ENCODE measurements around the gene PCP4L1.
"Not testable (repeated sequence)": the region's sequence is repeated elsewhere in the genome, so short reads cannot be mapped to it uniquely, and the experiment has no call there.

PCP4L1 gene

GRCh38 chr1:161250829-161251228, 7.7 kb upstream of the PCP4L1 start:
- Mint-ChIP-seq H3K27ac (no peak overlapping the region), H3K4me3 (no peak overlapping the region), H3K27me3 (peaks cover 5% of the 10 kb centered on the region), H3K9me3 (peaks cover 3% of the 10 kb centered on the region), H3K36me3 (ENCODE audit: low read depth) (no peaks in the 10 kb centered on the region), H3K4me1 (ENCODE audit: low read depth) (no peaks in the 10 kb centered on the region)

GRCh38 chr1:161251579-161251978, 7.0 kb upstream of the PCP4L1 start:
- no peak overlapping the region for H3K27ac Mint-ChIP-seq
- no peaks in the 10 kb centered on the region for H3K4me1 Mint-ChIP-seq (ENCODE audit: low read depth)
- peaks cover 7% of the 10 kb centered on the region for H3K9me3 Mint-ChIP-seq
- H3K4me3 Mint-ChIP-seq = no peak overlapping the region
- peaks cover 9% of the 10 kb centered on the region for H3K27me3 Mint-ChIP-seq
- H3K36me3 Mint-ChIP-seq (ENCODE audit: low read depth) = peaks cover 5% of the 10 kb centered on the region

DNA sequence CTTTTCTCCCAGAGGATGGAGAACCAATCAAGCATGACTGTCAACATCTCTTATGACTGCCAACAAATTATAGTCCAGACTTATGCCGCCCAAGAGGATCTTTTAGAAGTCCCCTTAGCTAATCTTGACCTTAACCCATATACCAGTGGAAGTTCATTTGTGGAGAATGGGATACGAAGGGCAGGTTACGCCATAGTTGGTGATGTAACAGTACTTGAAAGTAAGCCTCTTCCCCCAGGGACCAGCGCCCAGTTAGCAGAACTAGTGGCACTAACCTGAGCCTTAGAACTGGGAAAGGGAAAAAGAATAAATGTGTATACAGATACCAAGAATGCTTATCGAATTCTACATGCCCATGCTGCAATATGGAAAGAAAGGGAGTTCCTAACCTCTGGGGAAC, 3.2 kb upstream of the PCP4L1 start:
- H3K36me3 Mint-ChIP-seq (ENCODE audit: low read depth) = peaks cover 22% of the 10 kb centered on the region
- H3K9me3 Mint-ChIP-seq = peaks cover 13% of the 10 kb centered on the region
- H3K4me3 Mint-ChIP-seq; H3K27ac Mint-ChIP-seq; H3K4me1 Mint-ChIP-seq (ENCODE audit: low read depth): not testable (repeated sequence)
- H3K27me3 Mint-ChIP-seq = peaks cover 43% of the 10 kb centered on the region

DNA sequence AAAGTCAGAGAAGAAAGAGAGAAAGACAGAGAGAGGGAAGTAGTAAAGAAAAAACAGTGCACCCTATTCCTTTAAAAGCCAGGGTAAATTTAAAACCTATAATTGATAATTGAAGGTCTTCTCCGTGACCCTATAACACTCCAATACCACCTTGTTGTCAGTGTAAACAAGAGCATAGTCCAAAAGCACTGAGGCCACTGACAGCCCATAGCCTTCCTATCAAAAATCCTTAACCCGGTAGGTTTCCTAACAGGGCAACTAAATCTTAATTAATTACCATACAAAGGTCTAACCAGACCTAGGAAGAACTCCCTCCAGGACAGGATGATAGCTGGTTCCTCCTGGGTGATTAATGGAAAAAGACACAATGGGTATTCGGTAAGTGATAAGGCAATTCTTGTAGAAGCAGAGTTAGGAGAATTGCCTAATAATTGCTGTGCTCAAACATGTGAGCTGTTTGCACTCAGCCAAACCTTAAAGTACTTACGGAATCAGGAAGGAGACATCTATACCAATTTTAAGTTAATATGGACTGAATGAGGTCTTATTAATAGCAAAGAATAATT, 2.5 kb upstream of the PCP4L1 start:
- peaks cover 22% of the 10 kb centered on the region for H3K36me3 Mint-ChIP-seq (ENCODE audit: low read depth)
- H3K27ac Mint-ChIP-seq; H3K4me3 Mint-ChIP-seq; H3K4me1 Mint-ChIP-seq (ENCODE audit: low read depth): not testable (repeated sequence)
- peaks cover 13% of the 10 kb centered on the region for H3K9me3 Mint-ChIP-seq
- H3K27me3 Mint-ChIP-seq = peaks cover 49% of the 10 kb centered on the region

DNA sequence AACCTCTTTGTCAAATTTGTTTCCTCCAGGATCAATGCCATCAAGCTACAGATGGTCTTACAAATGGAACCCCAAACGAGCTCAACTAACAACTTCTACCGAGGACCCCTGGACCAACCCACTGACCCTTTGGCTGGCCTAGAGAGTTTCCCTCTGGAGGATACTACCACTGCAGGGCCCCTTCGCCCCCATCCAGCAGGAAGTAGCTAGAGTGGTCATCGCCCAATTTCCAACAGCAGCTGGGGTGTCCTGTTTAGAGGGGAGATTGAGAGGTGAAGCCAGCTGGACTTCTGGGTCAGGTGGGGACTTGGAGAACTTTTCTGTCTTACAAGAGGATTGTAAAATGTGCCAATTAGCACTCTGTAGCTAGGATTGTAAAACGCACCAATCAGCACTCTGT, 1.4 kb upstream of the PCP4L1 start:
- Mint-ChIP-seq H3K9me3 (peaks cover 13% of the 10 kb centered on the region), H3K36me3 (ENCODE audit: low read depth) (peaks cover 22% of the 10 kb centered on the region), H3K27me3 (peaks cover 59% of the 10 kb centered on the region)
- not testable (repeated sequence) for H3K27ac Mint-ChIP-seq; H3K4me1 Mint-ChIP-seq (ENCODE audit: low read depth); H3K4me3 Mint-ChIP-seq

DNA sequence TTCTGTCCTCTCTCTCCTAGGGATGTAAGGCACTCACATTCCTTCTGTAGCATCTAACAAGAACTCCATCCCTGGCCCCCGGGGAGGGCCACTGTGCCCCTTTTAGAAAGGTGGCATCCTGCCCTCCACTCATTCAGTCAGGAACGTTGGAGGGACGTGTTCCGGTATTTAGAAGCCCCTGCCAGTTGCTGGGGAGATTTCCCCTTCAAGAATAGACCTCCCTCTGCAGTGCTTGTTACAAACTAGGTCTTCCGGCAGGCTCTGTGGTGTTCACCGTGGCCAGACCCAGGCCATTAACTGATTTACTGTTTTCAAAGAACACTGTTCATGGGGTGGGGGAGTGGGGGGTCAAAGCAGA, 779 bp downstream of the PCP4L1 start:
- Mint-ChIP-seq H3K36me3 (ENCODE audit: low read depth) (peaks cover 22% of the 10 kb centered on the region), H3K27ac (no peak overlapping the region), H3K4me3 (peak overlapping the region; percentile 60), H3K27me3 (peaks cover 68% of the 10 kb centered on the region), H3K4me1 (ENCODE audit: low read depth) (peaks cover 7% of the 10 kb centered on the region), H3K9me3 (peaks cover 13% of the 10 kb centered on the region)

DNA sequence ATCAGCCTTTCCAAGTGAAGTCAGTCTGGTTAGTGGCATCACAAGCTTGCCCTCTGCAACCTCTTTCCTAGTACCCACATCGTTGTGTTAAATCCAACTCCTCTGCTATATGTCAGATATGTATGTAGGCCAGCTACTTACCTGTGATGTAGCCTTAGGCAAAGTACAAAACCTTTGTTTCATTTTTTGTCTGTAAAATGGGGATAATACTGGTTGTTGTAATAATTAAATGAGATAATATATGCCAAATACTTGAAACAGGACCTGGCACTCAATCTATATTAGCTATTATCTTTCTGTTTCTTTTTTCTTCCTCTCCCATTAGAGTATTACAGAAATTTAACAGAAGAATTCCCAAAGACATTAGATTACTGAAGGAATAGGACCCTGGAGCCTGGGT, 1.2 kb downstream of the PCP4L1 start:
- Mint-ChIP-seq H3K4me1 (ENCODE audit: low read depth) (peaks cover 7% of the 10 kb centered on the region), H3K36me3 (ENCODE audit: low read depth) (peaks cover 22% of the 10 kb centered on the region), H3K27me3 (peaks cover 71% of the 10 kb centered on the region), H3K27ac (no peak overlapping the region), H3K4me3 (no peak overlapping the region), H3K9me3 (peaks cover 13% of the 10 kb centered on the region)

DNA sequence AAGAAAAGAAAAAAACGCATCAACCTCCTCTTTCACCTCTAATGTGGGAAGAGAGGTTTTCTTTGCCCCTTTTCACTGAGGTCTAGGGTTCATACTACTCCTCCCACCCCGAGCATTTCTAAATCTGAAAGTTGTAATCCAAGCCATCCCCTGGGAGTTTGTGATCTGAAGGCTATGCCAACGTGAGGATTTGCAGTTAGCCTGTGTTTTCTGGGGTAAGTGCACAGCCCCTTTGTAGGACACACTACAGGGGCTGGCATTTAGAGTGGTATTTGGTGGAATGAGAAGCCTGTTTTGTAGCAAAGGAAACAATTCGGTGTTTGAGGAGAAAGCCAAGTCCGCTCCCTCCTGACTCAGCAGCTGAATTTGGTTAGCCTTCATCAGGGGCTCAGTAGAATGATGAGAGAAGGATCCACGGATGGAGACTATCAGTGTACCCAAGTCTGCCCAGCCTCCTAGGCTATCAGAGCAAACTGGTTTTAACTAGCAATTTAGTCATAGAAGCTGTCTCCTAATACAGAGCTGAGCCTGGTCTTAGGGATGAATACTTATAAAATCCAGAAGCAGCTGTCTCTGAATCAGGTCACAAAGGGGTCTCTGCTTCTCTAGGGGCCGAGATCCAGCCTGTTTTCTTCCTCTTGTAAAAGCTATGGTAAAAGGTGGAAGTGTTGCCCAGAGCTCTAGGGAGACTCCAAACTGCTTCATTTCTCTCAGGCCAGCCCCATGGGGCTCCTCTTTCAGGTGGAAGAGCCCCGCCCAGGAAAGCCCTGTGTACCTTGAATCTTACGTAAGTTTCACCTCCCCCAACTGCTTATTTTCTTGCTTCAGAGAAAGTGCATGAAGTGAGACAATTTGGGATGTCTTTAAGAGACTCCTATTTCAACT, 2.1 kb downstream of the PCP4L1 start:
- H3K36me3 Mint-ChIP-seq (ENCODE audit: low read depth) = peaks cover 22% of the 10 kb centered on the region
- no peak overlapping the region for H3K4me3 Mint-ChIP-seq
- peaks cover 7% of the 10 kb centered on the region for H3K4me1 Mint-ChIP-seq (ENCODE audit: low read depth)
- no peak overlapping the region for H3K27ac Mint-ChIP-seq
- peaks cover 70% of the 10 kb centered on the region for H3K27me3 Mint-ChIP-seq
- peaks cover 13% of the 10 kb centered on the region for H3K9me3 Mint-ChIP-seq

- H3K36me3 Mint-ChIP-seq (ENCODE audit: low read depth) = peaks cover 17% of the 10 kb centered on the region
- H3K4me3 Mint-ChIP-seq = no peak overlapping the region
- H3K27me3 Mint-ChIP-seq = peaks cover 68% of the 10 kb centered on the region
- H3K4me1 Mint-ChIP-seq (ENCODE audit: low read depth) = peaks cover 7% of the 10 kb centered on the region
- no peak overlapping the region for H3K27ac Mint-ChIP-seq
- peaks cover 9% of the 10 kb centered on the region for H3K9me3 Mint-ChIP-seq
These were observed 3.0 kb downstream of the PCP4L1 start for GRCh38 chr1:161261261-161262235.

- Mint-ChIP-seq H3K4me1 (ENCODE audit: low read depth) (no peaks in the 10 kb centered on the region), H3K4me3 (no peak overlapping the region), H3K27me3 (peaks cover 36% of the 10 kb centered on the region), H3K36me3 (ENCODE audit: low read depth) (no peaks in the 10 kb centered on the region), H3K9me3 (no peaks in the 10 kb centered on the region), H3K27ac (no peak overlapping the region)
These were observed 6.8 kb downstream of the PCP4L1 start for GRCh38 chr1:161265305-161265704.

- peaks cover 29% of the 10 kb centered on the region for H3K27me3 Mint-ChIP-seq
- H3K4me3 Mint-ChIP-seq = no peak overlapping the region
- H3K36me3 Mint-ChIP-seq (ENCODE audit: low read depth) = no peaks in the 10 kb centered on the region
- no peaks in the 10 kb centered on the region for H3K9me3 Mint-ChIP-seq
- H3K27ac Mint-ChIP-seq = no peak overlapping the region
- H3K4me1 Mint-ChIP-seq (ENCODE audit: low read depth) = no peaks in the 10 kb centered on the region
These were observed 7.7 kb downstream of the PCP4L1 start for GRCh38 chr1:161266202-161266601.

- H3K4me3 Mint-ChIP-seq = no peak overlapping the region
- H3K9me3 Mint-ChIP-seq = no peaks in the 10 kb centered on the region
- no peaks in the 10 kb centered on the region for H3K36me3 Mint-ChIP-seq (ENCODE audit: low read depth)
- H3K4me1 Mint-ChIP-seq (ENCODE audit: low read depth) = no peaks in the 10 kb centered on the region
- H3K27me3 Mint-ChIP-seq = peaks cover 26% of the 10 kb centered on the region
- no peak overlapping the region for H3K27ac Mint-ChIP-seq
These were observed 8.3 kb downstream of the PCP4L1 start for GRCh38 chr1:161266836-161267235.

- Mint-ChIP-seq H3K4me1 (ENCODE audit: low read depth) (no peaks in the 10 kb centered on the region), H3K27ac (no peak overlapping the region), H3K4me3 (no peak overlapping the region), H3K36me3 (ENCODE audit: low read depth) (no peaks in the 10 kb centered on the region), H3K9me3 (no peaks in the 10 kb centered on the region), H3K27me3 (peaks cover 23% of the 10 kb centered on the region)
These were observed 8.8 kb downstream of the PCP4L1 start for GRCh38 chr1:161267321-161267720.

- no peaks in the 10 kb centered on the region for H3K36me3 Mint-ChIP-seq (ENCODE audit: low read depth)
- no peaks in the 10 kb centered on the region for H3K4me1 Mint-ChIP-seq (ENCODE audit: low read depth)
- no peaks in the 10 kb centered on the region for H3K9me3 Mint-ChIP-seq
- H3K4me3 Mint-ChIP-seq = no peak overlapping the region
- H3K27me3 Mint-ChIP-seq = peaks cover 20% of the 10 kb centered on the region
- H3K27ac Mint-ChIP-seq = no peak overlapping the region
These were observed 14.9 kb downstream of the PCP4L1 start for GRCh38 chr1:161273402-161273801.

- H3K4me1 Mint-ChIP-seq (ENCODE audit: low read depth) = no peaks in the 10 kb centered on the region
These were observed 16.3 kb downstream of the PCP4L1 start for GRCh38 chr1:161274874-161275273.

More at GRCh38 chr1:161274874-161275273, 16.3 kb downstream of the PCP4L1 start:
- Mint-ChIP-seq H3K36me3 (ENCODE audit: low read depth) (no peaks in the 10 kb centered on the region), H3K27ac (no peak overlapping the region), H3K9me3 (no peaks in the 10 kb centered on the region), H3K27me3 (peaks cover 22% of the 10 kb centered on the region), H3K4me3 (no peak overlapping the region)

Measured in stimulated activated naive CD8-positive, alpha-beta T cell treated with anti-CD3 and anti-CD28 coated beads, Interleukin-15, Interleukin-2, amounts not matched to agents 100 ng/mL and 50 ng/mL, for 24 hours (primary cell).